Lung (tissue), 12 donors: ENCODE data around the gene AHCYL1. TPM values are rescaled to one million over a fixed set of nuclear protein-coding genes. Genes with fewer than 3 reads are reported as not detected.

Source experiments
- ATAC-seq: fragments of 200-7000 bp; cut with Tn5 transposase; one replicate; pipeline ENCODE4 v1.9.1; 2020; ENCODE audit warnings: moderate number of reproducible peaks; ENCODE audit not compliant: insufficient read depth, low FRiP score
- DNase-seq, 3 donors: peaks; one replicate each; pipeline ENCODE4 v3.0.0-alpha.2; 2013 to 2017
- H3K27ac ChIP-seq, 2 donors: one replicate each; pipeline ENCODE4 v1.5.1; 2013; ENCODE audit warnings: mild to moderate bottlenecking in 2 of 2, moderate library complexity in 2 of 2, control low read depth in 1 of 2, inconsistent platforms in 1 of 2, low read depth in 1 of 2, low read length in 1 of 2
- H3K27me3 ChIP-seq, 3 donors: one replicate each; pipeline ENCODE4 v1.5.1; 2013; ENCODE audit warnings: low read length in 2 of 3; ENCODE audit not compliant: control insufficient read depth in 3 of 3, insufficient read depth in 3 of 3
- H3K36me3 ChIP-seq, 4 donors: one replicate each; pipeline ENCODE4 v1.5.1; 2013; ENCODE audit warnings: low read length in 4 of 4, mild to moderate bottlenecking in 1 of 4, moderate library complexity in 1 of 4; ENCODE audit not compliant: control insufficient read depth in 4 of 4, insufficient read depth in 4 of 4
- H3K4me1 ChIP-seq, 5 donors: one replicate each; pipeline ENCODE4 v1.5.1; 2013; ENCODE audit warnings: low read length in 5 of 5, mild to moderate bottlenecking in 2 of 5, moderate library complexity in 1 of 5; ENCODE audit not compliant: control insufficient read depth in 5 of 5, insufficient read depth in 5 of 5
- H3K4me3 ChIP-seq: one replicate; pipeline ENCODE4 v1.5.1; 2013; ENCODE audit warnings: mild to moderate bottlenecking, control low read depth, moderate library complexity
- H3K9ac ChIP-seq, 2 donors: one replicate each; pipeline ENCODE4 v1.5.1; 2013; ENCODE audit warnings: low read length in 2 of 2, control low read depth in 1 of 2; ENCODE audit not compliant: insufficient read depth in 1 of 2
- H3K9me3 ChIP-seq, 4 donors: one replicate each; pipeline ENCODE4 v1.5.1; 2013; ENCODE audit warnings: low read length in 3 of 4, mild to moderate bottlenecking in 1 of 4, moderate library complexity in 1 of 4; ENCODE audit not compliant: control insufficient read depth in 4 of 4, insufficient read depth in 3 of 4
- WGBS, 2 donors: extraction: QIAGEN DNeasy Blood & Tissue Kit; methylation state at CpG; one replicate each; pipeline ENCODE4 v1.1.7; 2013; 5-methylcytosine and 5-hydroxymethylcytosine counted together
- polyA plus RNA-seq, 2 donors: library from polyadenylated mRNA; stranded (reverse); fragments of 200-250 nt; gene quantifications; one replicate each; pipeline ENCODE4 v1.2.1, GENCODE V29; 2013
- total RNA-seq, 2 donors: library from RNA; depleted of rRNA in 1 of 2; stranded (reverse); fragments of >200 nt in 1 of 2; gene quantifications; one replicate each; pipeline ENCODE4 v1.2.1, GENCODE V29; 2014 to 2021
- TF ChIP-seq, protein P1 (sequence below): IDR thresholded peaks from 2 replicates; pipeline ENCODE4 v1.5.1; 2012; ENCODE audit warnings: mild to moderate bottlenecking; ENCODE audit errors: control extremely low read depth, extremely low read depth
- donor health status: control.
- donor health status: control.
- donor health status: Bipolar disorder and iron deficiency.
- donor health status: healthy.
- donor health status: DM: yes; HTN: yes; CAD: no.

Gene AHCYL1
- total and polyA plus RNA-seq, 4 donors = 44.4 to 77.7 (median 56.3) TPM

DNA sequence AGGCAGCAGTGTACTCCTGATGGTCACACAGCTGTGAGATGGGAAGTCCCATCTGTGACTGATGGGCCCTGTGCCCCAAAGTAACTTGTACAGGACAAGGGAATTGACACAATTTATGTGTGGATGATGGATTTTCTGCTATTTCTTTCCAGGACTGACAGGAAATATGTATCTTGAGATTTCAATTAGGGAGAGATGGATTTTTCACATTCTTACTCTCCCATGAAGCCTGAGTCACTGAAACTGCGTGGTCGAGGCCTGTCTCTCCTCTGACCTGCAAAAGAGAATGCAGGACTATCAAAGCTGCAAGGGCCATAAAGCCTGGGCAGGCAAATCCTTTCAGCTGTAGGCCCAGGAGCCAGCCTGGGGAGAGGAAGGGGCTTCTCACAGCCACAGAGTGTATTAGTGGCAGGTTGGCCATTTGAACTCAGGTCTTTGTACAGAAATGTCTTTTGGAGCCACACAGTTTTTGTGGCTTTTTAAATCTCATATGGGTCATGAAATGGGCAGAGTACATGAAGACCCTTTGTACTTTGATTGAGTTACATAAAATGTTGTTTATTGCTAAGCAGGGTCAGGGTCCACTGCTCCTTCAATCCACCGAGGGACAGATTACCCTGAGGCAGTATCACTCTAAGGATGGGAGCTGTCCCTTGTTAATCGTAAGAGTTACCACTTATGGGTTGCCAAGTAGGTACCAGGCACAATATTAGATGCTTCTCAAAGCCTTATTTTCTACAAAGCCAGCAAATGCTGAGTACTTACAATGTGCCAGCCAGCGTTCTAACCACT lies 71.1 kb downstream of the AHCYL1 start:
- Histone ChIP-seq H3K9ac (no peak overlapping the region), H3K9me3 (peaks cover 0 to 4% (median 0%) of the 10 kb centered on the region in 4 donors), H3K27ac (no peak overlapping the region), H3K27me3 (no peaks in the 10 kb centered on the region), H3K36me3 (peaks cover 32 to 73% (median 37%) of the 10 kb centered on the region in 4 donors), H3K4me1 (peaks cover 0 to 3% (median 0%) of the 10 kb centered on the region in 5 donors), H3K4me3 (no peak overlapping the region)
- DNase-seq = no peak
- ATAC-seq = no peak
- 94 to 97% methylated on average over 5 of the region's 5 CpGs for WGBS, 2 donors
- TF ChIP-seq, protein P1, sequence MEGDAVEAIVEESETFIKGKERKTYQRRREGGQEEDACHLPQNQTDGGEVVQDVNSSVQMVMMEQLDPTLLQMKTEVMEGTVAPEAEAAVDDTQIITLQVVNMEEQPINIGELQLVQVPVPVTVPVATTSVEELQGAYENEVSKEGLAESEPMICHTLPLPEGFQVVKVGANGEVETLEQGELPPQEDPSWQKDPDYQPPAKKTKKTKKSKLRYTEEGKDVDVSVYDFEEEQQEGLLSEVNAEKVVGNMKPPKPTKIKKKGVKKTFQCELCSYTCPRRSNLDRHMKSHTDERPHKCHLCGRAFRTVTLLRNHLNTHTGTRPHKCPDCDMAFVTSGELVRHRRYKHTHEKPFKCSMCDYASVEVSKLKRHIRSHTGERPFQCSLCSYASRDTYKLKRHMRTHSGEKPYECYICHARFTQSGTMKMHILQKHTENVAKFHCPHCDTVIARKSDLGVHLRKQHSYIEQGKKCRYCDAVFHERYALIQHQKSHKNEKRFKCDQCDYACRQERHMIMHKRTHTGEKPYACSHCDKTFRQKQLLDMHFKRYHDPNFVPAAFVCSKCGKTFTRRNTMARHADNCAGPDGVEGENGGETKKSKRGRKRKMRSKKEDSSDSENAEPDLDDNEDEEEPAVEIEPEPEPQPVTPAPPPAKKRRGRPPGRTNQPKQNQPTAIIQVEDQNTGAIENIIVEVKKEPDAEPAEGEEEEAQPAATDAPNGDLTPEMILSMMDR = no peak

DNA sequence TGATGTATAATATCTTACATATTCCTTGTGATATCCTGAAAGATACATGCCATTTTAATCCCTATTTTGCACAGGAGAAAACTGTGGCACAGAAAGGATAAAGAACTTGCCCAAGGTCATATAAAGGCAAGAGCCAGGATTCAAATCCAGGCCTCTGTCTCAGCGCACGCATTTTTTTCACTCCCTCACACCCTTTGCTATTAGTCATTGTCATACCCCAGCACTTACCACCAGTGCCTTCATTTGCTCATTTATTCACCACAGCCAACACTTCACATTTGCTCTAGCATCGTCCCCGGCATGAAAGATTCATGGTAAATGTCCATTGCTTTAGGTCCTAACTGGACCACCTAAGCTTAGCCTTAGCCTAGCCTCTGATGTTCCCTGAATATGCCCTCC lies 71.7 kb downstream of the AHCYL1 start:
- DNase-seq (no peak), ATAC-seq (no peak)
- Histone ChIP-seq H3K4me3 (no peak overlapping the region), H3K9me3 (peaks cover 0 to 4% (median 0%) of the 10 kb centered on the region in 4 donors), H3K27ac (no peak overlapping the region), H3K9ac (no peak overlapping the region), H3K4me1 (peaks cover 0 to 3% (median 0%) of the 10 kb centered on the region in 5 donors), H3K36me3 (peaks cover 32 to 70% (median 33%) of the 10 kb centered on the region in 4 donors), H3K27me3 (no peaks in the 10 kb centered on the region)
- TF ChIP-seq, protein P1 = no peak
- WGBS, 2 donors = 90 to 91% methylated on average over 4 of the region's 4 CpGs

DNA sequence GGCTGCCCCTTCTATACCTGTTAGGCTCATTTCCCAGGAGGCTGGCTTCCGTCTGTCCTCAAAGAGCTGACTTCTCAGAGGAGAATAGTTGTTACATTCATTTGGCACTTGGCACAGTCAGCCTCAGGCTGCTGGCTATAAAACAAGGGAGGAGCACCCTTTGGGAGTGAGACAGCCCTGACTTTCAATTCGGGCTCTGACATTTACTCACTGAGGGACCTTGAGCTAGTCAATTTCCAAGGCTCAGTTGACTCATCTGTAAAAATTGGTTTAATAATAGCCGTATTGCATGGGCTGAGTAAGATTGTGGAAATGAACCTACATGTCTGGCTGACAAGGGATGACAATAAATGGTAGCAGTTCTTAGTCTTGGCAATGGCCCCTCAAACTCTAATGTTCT lies 72.2 kb downstream of the AHCYL1 start:
- H3K36me3 ChIP-seq = peaks cover 30 to 70% (median 33%) of the 10 kb centered on the region in 4 donors
- DNase-seq (no peak), ATAC-seq (no peak)
- H3K27ac ChIP-seq = no peak overlapping the region
- no peak overlapping the region for H3K9ac ChIP-seq
- H3K27me3 ChIP-seq = no peaks in the 10 kb centered on the region
- peaks cover 0 to 3% (median 0%) of the 10 kb centered on the region in 5 donors for H3K4me1 ChIP-seq
- TF ChIP-seq, protein P1 = no peak
- H3K4me3 ChIP-seq = no peak overlapping the region
- WGBS, 2 donors = 83 to 94% methylated on average over 3 of the region's 3 CpGs
- H3K9me3 ChIP-seq = peaks cover 0 to 2% (median 0%) of the 10 kb centered on the region in 4 donors
